Neural progenitor cell (in vitro differentiated cells): ENCODE measurements around the gene ADA. TPM values are rescaled to one million over a fixed set of nuclear protein-coding genes. Genes with fewer than 3 reads are reported as not detected.

Experiments used
- DNase-seq: peaks from one replicate; pipeline ENCODE4 v3.0.0-alpha.2; 2016; ENCODE audit warnings: low spot score
- H2AFZ ChIP-seq: fragments of 200-600 bp; sonication (generic); replicated peaks from 2 replicates; pipeline ENCODE4 v1.6.1; 2016; ENCODE audit warnings: antibody characterized with exemption
- H3F3A ChIP-seq: fragments of 200-600 bp; sonication (generic); 2 replicates; pipeline ENCODE4 v1.6.1; 2016; ENCODE audit warnings: antibody characterized with exemption, low read depth
- H3K27ac ChIP-seq: fragments of 200-600 bp; sonication (generic); 2 replicates; pipeline ENCODE4 v1.5.1; 2016; ENCODE audit warnings: mild to moderate bottlenecking
- H3K27me3 ChIP-seq: fragments of 200-600 bp; sonication (generic); 2 replicates; pipeline ENCODE4 v1.6.1; 2016; ENCODE audit warnings: mild to moderate bottlenecking, moderate library complexity
- H3K36me3 ChIP-seq: fragments of 200-600 bp; sonication (generic); 2 replicates; pipeline ENCODE4 v1.5.1; 2016
- H3K4me1 ChIP-seq: fragments of 200-600 bp; sonication (generic); 2 replicates; pipeline ENCODE4 v1.6.1; 2016; ENCODE audit warnings: mixed run types
- H3K4me2 ChIP-seq: fragments of 200-600 bp; sonication (generic); 2 replicates; pipeline ENCODE4 v1.6.1; 2016
- H3K4me3 ChIP-seq: fragments of 200-600 bp; sonication (generic); 2 replicates; pipeline ENCODE4 v1.5.1; 2016
- H3K79me2 ChIP-seq: fragments of 200-600 bp; sonication (generic); 2 replicates; pipeline ENCODE4 v1.6.1; 2016; ENCODE audit warnings: low read depth
- H3K9ac ChIP-seq: fragments of 200-600 bp; sonication (generic); 2 replicates; pipeline ENCODE4 v1.6.1; 2016
- H3K9me3 ChIP-seq: fragments of 200-600 bp; sonication (generic); 2 replicates; pipeline ENCODE4 v1.5.1; 2016; ENCODE audit warnings: low read depth
- H4K20me1 ChIP-seq: fragments of 200-600 bp; sonication (generic); 2 replicates; pipeline ENCODE4 v1.6.1; 2016; ENCODE audit warnings: low read depth
- H3K27ac Mint-ChIP-seq: 3 replicates; pipeline ENCODE4 v1.8.0; 2021; ENCODE audit warnings: mixed read lengths
- H3K27me3 Mint-ChIP-seq: 2 replicates; pipeline ENCODE4 v1.8.0; 2022; ENCODE audit warnings: low read depth, mild to moderate bottlenecking, inconsistent platforms, moderate library complexity, mixed read lengths; ENCODE audit not compliant: insufficient read depth
- H3K36me3 Mint-ChIP-seq: 3 replicates; pipeline ENCODE4 v1.8.0; 2021; ENCODE audit warnings: mixed read lengths
- H3K4me1 Mint-ChIP-seq: 3 replicates; pipeline ENCODE4 v1.8.0; 2021; ENCODE audit warnings: mixed read lengths
- H3K4me3 Mint-ChIP-seq: 3 replicates; pipeline ENCODE4 v1.8.0; 2021; ENCODE audit warnings: mild to moderate bottlenecking, moderate library complexity, mixed read lengths
- H3K9me3 Mint-ChIP-seq: 3 replicates; pipeline ENCODE4 v1.8.0; 2020; ENCODE audit warnings: mixed read lengths
- CTCF ChIP-seq: fragments of 200-600 bp; sonication (generic); IDR thresholded peaks from 2 replicates; pipeline ENCODE4 v1.5.1; 2017; ENCODE audit warnings: antibody characterized with exemption, mild to moderate bottlenecking
- EZH2 ChIP-seq: fragments of 200-600 bp; sonication (generic); IDR thresholded peaks from 2 replicates; pipeline ENCODE4 v1.6.1; 2017; ENCODE audit warnings: antibody characterized with exemption, mild to moderate bottlenecking, moderate library complexity
- EZH2phosphoT487 ChIP-seq: fragments of 200-600 bp; sonication (generic); IDR thresholded peaks from 2 replicates; pipeline ENCODE4 v1.6.1; 2017; ENCODE audit warnings: antibody characterized with exemption
- total RNA-seq: library from RNA; depleted of rRNA; stranded (reverse); fragments of >200 nt; gene quantifications from 2 replicates; pipeline ENCODE4 v1.2.3, GENCODE V29; 2015; ENCODE audit warnings: low replicate concordance

Gene ADA
- total RNA-seq, 1 donor from 2014 or later = 29.7 TPM

GRCh38 chr20:44603327-44603726 lies 48.2 kb downstream of the ADA start:
- Mint-ChIP-seq H3K27ac (no peak overlapping the region), H3K9me3 (no peaks in the 10 kb centered on the region), H3K27me3 (peaks cover 6% of the 10 kb centered on the region), H3K36me3 (no peaks in the 10 kb centered on the region), H3K4me3 (no peak overlapping the region), H3K4me1 (peaks cover 11% of the 10 kb centered on the region)
- DNase-seq = peak; percentile 26
- Histone ChIP-seq H3K36me3 (no peaks in the 10 kb centered on the region), H3F3A (peaks cover 1% of the 10 kb centered on the region), H3K27ac (no peak overlapping the region), H3K9ac (no peak overlapping the region), H3K9me3 (no peaks in the 10 kb centered on the region), H4K20me1 (no peaks in the 10 kb centered on the region), H2AFZ (no peak overlapping the region), H3K4me3 (no peak overlapping the region), H3K4me1 (peaks cover 2% of the 10 kb centered on the region), H3K79me2 (no peaks in the 10 kb centered on the region), H3K4me2 (no peak overlapping the region), H3K27me3 (no peaks in the 10 kb centered on the region)
- no peak for TF ChIP-seq EZH2
- peak; percentile 45 for TF ChIP-seq CTCF

GRCh38 chr20:44601801-44602204 lies 49.7 kb downstream of the ADA start:
- Mint-ChIP-seq H3K36me3 (no peaks in the 10 kb centered on the region), H3K4me3 (no peak overlapping the region), H3K9me3 (no peaks in the 10 kb centered on the region), H3K4me1 (peaks cover 25% of the 10 kb centered on the region), H3K27me3 (peaks cover 6% of the 10 kb centered on the region), H3K27ac (no peak overlapping the region)
- no peak for DNase-seq
- Histone ChIP-seq H3F3A (no peaks in the 10 kb centered on the region), H3K4me2 (no peak overlapping the region), H3K79me2 (no peaks in the 10 kb centered on the region), H3K27me3 (no peaks in the 10 kb centered on the region), H2AFZ (no peak overlapping the region), H4K20me1 (no peaks in the 10 kb centered on the region), H3K27ac (no peak overlapping the region), H3K4me3 (no peak overlapping the region), H3K4me1 (peaks cover 6% of the 10 kb centered on the region), H3K9ac (no peak overlapping the region), H3K9me3 (no peaks in the 10 kb centered on the region), H3K36me3 (no peaks in the 10 kb centered on the region)
- TF ChIP-seq EZH2phosphoT487 = no peak
- TF ChIP-seq EZH2 = no peak
- TF ChIP-seq CTCF = no peak

GRCh38 chr20:44601236-44601671 lies 50.2 kb downstream of the ADA start:
- TF ChIP-seq CTCF = no peak
- TF ChIP-seq EZH2 = no peak
- TF ChIP-seq EZH2phosphoT487 = no peak
- no peaks in the 10 kb centered on the region for H3K36me3 Mint-ChIP-seq
- Histone ChIP-seq H3K36me3 (no peaks in the 10 kb centered on the region), H3K79me2 (no peaks in the 10 kb centered on the region), H3K4me2 (no peak overlapping the region), H3K27ac (no peak overlapping the region), H3K4me3 (no peak overlapping the region), H4K20me1 (no peaks in the 10 kb centered on the region), H3K4me1 (peaks cover 6% of the 10 kb centered on the region), H2AFZ (no peak overlapping the region), H3K9ac (no peak overlapping the region), H3F3A (no peaks in the 10 kb centered on the region), H3K27me3 (no peaks in the 10 kb centered on the region), H3K9me3 (no peaks in the 10 kb centered on the region)
- no peak for DNase-seq
- no peaks in the 10 kb centered on the region for H3K9me3 Mint-ChIP-seq
- H3K4me1 Mint-ChIP-seq = peaks cover 25% of the 10 kb centered on the region
- H3K27ac Mint-ChIP-seq = no peak overlapping the region
- H3K4me3 Mint-ChIP-seq = no peak overlapping the region
- peaks cover 6% of the 10 kb centered on the region for H3K27me3 Mint-ChIP-seq
